GM10248 (cell line): Measurements from ENCODE around the gene IGF2R.

Experiments used
- CTCF ChIA-PET: fragments of 300-600 bp; sonication (Branson Sonifier 250); formaldehyde crosslinking; extraction: SDS; loops from one replicate; lab custom pipeline; 2021; ENCODE audit warnings: antibody characterized with exemption; lab: Yijun Ruan, JAX
- POLR2A ChIA-PET: fragments of 350-650 bp; sonication (Branson Sonifier 250); formaldehyde crosslinking; extraction: SDS; loops from one replicate; lab custom pipeline; 2020; ENCODE audit warnings: antibody characterized with exemption; lab: Yijun Ruan, JAX
- DNase-seq: peaks from one replicate; pipeline ENCODE4 v3.0.0; 2012; ENCODE audit errors: extremely low spot score
- TF ChIP-seq, protein P1 (sequence below): IDR thresholded peaks from 2 replicates; pipeline ENCODE4 v1.5.1; 2012; ENCODE audit warnings: mild to moderate bottlenecking, low read depth; ENCODE audit errors: extremely low read depth, missing control alignments, control extremely low read depth

IGF2R gene

DNA sequence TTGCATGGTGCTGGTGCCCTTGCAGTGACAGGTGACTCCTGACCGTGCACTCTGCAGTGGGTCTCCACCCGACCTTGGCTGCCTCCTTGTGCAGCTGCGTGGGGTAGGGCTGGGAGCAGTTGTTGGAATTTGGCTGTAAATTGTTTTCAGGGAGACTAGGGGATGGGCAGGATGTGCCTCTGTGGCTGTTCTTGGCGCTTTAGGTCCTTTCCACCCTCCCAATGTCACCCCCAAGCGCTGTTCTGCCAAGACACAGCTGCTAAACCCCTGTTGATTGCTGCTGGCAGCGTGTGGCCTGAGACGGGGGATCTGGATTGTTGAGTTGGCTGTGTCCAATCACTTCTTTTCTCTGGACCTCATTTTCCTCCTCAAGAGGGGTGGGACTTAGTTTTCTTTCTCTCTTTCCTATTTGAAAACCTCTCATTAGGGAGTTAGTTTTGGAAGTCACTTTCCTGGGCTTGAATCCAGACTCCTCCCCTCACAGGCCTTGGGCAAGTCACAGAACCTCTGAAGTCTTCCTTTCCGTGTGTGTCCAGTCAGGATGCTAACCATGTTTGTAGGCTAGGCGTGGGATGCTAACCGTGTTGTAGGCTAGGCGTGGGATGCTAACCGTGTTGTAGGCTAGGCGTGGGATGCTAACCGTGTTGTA lies 8.5 kb downstream of the IGF2R start:
- no peak for DNase-seq
- TF ChIP-seq, protein P1, sequence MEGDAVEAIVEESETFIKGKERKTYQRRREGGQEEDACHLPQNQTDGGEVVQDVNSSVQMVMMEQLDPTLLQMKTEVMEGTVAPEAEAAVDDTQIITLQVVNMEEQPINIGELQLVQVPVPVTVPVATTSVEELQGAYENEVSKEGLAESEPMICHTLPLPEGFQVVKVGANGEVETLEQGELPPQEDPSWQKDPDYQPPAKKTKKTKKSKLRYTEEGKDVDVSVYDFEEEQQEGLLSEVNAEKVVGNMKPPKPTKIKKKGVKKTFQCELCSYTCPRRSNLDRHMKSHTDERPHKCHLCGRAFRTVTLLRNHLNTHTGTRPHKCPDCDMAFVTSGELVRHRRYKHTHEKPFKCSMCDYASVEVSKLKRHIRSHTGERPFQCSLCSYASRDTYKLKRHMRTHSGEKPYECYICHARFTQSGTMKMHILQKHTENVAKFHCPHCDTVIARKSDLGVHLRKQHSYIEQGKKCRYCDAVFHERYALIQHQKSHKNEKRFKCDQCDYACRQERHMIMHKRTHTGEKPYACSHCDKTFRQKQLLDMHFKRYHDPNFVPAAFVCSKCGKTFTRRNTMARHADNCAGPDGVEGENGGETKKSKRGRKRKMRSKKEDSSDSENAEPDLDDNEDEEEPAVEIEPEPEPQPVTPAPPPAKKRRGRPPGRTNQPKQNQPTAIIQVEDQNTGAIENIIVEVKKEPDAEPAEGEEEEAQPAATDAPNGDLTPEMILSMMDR, result no peak
- ChIA-PET CTCF (interaction anchor here (0.9 kb wide), 1 partner anchor 13 kb away, joined by 3 read pairs; no protein-coding TSS in a partner anchor), POLR2A (interaction anchor here (1.7 to 4.9 kb wide), 2 partner anchors 12 to 188 kb away, joined by 7 to 24 read pairs; partner anchors contain the start of genes MRPL18 and TCP1)

DNA sequence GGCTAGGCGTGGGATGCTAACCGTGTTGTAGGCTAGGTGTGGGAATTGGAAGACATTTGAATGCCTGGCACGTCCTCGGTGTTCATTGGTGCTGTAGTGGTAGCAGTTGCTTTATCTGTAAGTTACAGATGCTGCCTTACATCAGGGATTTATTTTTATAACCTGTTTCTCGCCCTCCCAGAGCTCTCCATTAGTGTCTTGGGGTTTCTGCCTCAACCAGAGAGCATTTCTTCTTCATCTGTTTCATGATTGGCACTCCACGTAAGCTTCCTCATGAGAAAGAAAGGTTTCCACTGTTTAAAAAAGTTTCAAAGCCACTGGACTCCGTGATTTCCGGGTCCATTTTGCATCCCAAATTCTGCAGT lies 9.0 kb downstream of the IGF2R start:
- POLR2A ChIA-PET, result interaction anchor here (1.7 to 4.9 kb wide), 2 partner anchors 12 to 188 kb away, joined by 7 to 24 read pairs; partner anchors contain the start of genes MRPL18 and TCP1
- TF ChIP-seq, protein P1, result no peak

DNA sequence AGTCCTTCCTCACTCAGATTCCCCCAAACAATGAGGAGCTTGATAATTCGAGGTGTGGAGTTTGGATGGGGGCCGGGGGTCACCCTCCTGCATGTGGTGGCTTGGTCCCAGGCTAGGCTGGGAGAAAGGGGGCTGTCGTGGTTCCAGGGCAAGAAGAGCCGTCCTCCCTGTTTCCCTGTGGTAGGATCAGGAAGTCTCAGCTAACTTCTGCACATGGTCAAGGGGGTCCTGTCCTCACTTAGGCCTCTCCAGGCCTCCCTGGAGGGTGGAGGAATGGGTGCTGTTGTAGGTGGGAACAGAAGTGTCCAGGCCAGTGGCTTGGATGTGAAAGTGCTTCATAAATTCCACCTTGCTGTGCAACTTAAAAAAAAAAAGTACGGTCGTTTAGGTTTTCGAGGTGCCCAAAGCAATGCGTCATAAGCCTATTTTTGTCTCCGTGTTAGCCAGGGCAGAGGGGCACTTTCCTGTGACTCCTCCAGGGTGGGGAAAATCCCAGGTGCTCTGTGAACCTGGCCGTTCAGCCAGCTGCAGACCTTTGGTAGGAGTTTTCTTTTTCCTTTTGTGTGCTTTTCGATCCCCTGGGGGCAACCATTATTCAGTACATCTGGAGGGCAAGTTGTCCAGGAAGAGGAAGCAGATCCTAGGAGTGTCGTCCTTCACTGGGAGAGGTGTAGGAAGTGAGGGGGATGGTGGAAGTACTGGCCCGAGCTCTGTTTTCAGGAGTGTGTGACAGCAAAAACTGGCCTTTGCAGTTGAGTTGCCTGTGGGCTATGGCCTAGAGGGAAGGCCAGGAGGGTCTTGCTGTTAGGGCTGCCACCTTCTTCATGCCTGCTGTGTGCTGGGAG lies 9.6 kb downstream of the IGF2R start:
- ChIA-PET CTCF (interaction anchor here (0.7 to 1.8 kb wide), 8 partner anchors 8 to 49 kb away, joined by 3 to 6 read pairs (median 3); no protein-coding TSS in a partner anchor), POLR2A (interaction anchor here (0.6 to 4.9 kb wide), 3 partner anchors 9 to 362 kb away, joined by 4 to 24 read pairs (median 6); partner anchors contain the start of gene IGF2R)
- DNase-seq, result peak; percentile 54
- TF ChIP-seq, protein P1, result no peak

More for the DNA sequence above, 9.0 kb downstream of the IGF2R start:
- DNase-seq, result no peak
- CTCF ChIA-PET, result interaction anchor here (0.8 to 1.8 kb wide), 4 partner anchors 10 to 50 kb away, joined by 3 to 4 read pairs (median 3); no protein-coding TSS in a partner anchor

DNA sequence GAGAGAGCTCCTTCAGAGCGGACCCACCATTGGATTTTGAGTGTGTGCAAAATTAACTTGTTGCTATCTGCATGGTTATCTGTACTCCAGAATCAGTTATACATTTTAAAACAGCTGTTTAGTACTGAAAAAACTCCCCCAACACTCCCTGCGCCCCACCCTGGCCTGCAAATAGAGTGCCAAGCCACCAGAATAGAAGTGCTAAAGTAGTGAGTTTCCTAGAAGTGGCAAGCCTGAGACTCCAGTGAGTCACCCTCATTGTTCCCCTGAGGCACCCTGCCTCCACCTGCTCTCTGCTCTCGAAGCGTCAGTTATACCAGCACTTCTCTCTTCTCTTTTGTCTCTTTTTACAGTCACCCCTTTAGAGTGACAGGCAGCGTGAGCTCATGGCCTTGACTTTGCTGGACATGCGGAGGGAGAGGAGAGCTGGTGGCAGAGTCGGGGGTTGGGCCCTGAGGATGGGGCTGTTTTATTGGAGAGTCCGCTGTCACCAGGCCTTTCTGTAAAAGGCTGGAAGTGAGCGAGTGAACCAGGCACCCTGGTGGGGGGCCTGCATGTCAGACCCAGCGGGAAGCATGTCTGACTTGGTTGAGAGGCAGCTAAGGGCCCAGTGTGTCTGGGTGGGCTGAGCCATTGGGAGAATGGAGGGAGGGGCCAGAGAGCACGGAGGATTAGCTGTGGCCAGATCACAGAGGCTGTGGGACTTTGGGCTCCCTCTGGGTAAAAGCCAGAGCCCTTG lies 10.4 kb downstream of the IGF2R start:
- POLR2A ChIA-PET, result interaction anchor here (0.6 to 4.9 kb wide), 5 partner anchors 9 to 1257 kb away, joined by 3 to 24 read pairs (median 4); partner anchors contain the start of gene IGF2R
- CTCF ChIA-PET, result interaction anchor here (0.7 to 1.8 kb wide), 10 partner anchors 8 to 251 kb away, joined by 3 to 6 read pairs (median 3); no protein-coding TSS in a partner anchor
- TF ChIP-seq, protein P1, result no peak
- DNase-seq, result peak; percentile 74

DNA sequence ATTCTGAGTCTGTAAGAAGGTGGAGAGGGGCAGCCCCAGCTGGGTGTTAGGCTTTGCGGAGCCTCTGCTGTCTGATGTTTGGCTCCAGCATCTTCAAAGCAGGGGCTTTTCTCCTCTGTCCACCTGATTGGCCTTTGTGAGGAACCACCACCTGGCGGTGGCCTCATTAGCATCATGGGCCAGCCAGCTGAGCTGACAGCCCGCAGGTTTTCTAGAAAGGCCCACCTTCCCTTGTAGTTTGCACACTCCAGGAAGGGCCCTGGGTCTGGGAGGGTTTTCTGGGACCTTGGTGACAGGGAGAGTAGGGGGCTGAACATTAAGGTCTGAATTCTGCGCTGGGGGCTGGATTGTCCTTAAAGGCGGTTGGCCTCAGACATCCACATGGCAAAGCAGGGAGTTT lies 11.6 kb downstream of the IGF2R start:
- TF ChIP-seq, protein P1, result no peak
- CTCF ChIA-PET, result interaction anchor here (0.8 to 1.2 kb wide), 2 partner anchors 8 to 252 kb away, joined by 3 read pairs; no protein-coding TSS in a partner anchor
- POLR2A ChIA-PET, result interaction anchor here (0.7 to 4.9 kb wide), 4 partner anchors 9 to 190 kb away, joined by 3 to 24 read pairs (median 4); partner anchors contain the start of gene MRPL18
- DNase-seq, result no peak
